Adrenal gland (tissue), 5 donors: ENCODE results near the gene CD247.

Source experiments
- POLR2A ChIP-seq, 2 donors: fragments of 450-650 bp; IDR thresholded peaks; one replicate each; pipeline ENCODE4 v1.6.1; 2017; ENCODE audit warnings: antibody characterized with exemption in 2 of 2, mild to moderate bottlenecking in 2 of 2, moderate library complexity in 1 of 2
- TF ChIP-seq, protein P1 (sequence below), 6 experiments: fragments of 450-650 bp in 4 of 6; fragments of 200-600 bp in 2 of 6; sonication (generic) in 1 of 6; IDR thresholded peaks; 1 replicate in 5 of 6; 2 replicates in 1 of 6; pipeline versions ENCODE4 v1.5.1 to v1.8.0; 2016 to 2021; ENCODE audit warnings: antibody characterized with exemption in 6 of 6, mild to moderate bottlenecking in 2 of 6, moderate library complexity in 1 of 6
- donor health status: DM: no; HTN: no; CAD: no.

GRCh38 chr1:167473761-167474160, 44.6 kb downstream of the CD247 start:
- TF ChIP-seq, protein P1, sequence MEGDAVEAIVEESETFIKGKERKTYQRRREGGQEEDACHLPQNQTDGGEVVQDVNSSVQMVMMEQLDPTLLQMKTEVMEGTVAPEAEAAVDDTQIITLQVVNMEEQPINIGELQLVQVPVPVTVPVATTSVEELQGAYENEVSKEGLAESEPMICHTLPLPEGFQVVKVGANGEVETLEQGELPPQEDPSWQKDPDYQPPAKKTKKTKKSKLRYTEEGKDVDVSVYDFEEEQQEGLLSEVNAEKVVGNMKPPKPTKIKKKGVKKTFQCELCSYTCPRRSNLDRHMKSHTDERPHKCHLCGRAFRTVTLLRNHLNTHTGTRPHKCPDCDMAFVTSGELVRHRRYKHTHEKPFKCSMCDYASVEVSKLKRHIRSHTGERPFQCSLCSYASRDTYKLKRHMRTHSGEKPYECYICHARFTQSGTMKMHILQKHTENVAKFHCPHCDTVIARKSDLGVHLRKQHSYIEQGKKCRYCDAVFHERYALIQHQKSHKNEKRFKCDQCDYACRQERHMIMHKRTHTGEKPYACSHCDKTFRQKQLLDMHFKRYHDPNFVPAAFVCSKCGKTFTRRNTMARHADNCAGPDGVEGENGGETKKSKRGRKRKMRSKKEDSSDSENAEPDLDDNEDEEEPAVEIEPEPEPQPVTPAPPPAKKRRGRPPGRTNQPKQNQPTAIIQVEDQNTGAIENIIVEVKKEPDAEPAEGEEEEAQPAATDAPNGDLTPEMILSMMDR (IDR thresholded peaks at IDR 0.05) = no peak
- TF ChIP-seq POLR2A (IDR thresholded peaks at IDR 0.05) = no peak
